ENCODE results near the gene HOXA4. TPM values are rescaled to one million over a fixed set of nuclear protein-coding genes. Genes with fewer than 3 reads are reported as not detected.
A peak's percentile ranks its signal among the peaks of the same experiment; 100 is the strongest.

The HOXA4 gene
- total and polyA plus RNA-seq, 9 donors, result 3.2 to 26.2 (median 22.6) TPM

GRCh38 chr7:27115221-27116026 is 15.1 kb downstream of the HOXA4 start:
- Histone ChIP-seq H3K4me3 (ENCODE audit: low read length) (peak overlapping the region; percentile 13), H3K36me3 (ENCODE audit: control insufficient read depth, insufficient read depth, low read length) (peaks cover 22% of the 10 kb centered on the region), H3K27ac (ENCODE audit: low read length) (peak overlapping the region; percentile 8), H3K27me3 (ENCODE audit: control insufficient read depth, insufficient read depth, low read length) (peaks cover 16% of the 10 kb centered on the region), H3K4me1 (ENCODE audit: control insufficient read depth, insufficient read depth, low read length) (peaks cover 62% of the 10 kb centered on the region), H3K9me3 (replicated peaks; ENCODE audit: control insufficient read depth, low read depth, low read length) (no peaks in the 10 kb centered on the region)
- 72% methylated on average over 38 of the region's 45 CpGs for WGBS (ENCODE audit: insufficient coverage)
- DNase-seq, result no peak

DNA sequence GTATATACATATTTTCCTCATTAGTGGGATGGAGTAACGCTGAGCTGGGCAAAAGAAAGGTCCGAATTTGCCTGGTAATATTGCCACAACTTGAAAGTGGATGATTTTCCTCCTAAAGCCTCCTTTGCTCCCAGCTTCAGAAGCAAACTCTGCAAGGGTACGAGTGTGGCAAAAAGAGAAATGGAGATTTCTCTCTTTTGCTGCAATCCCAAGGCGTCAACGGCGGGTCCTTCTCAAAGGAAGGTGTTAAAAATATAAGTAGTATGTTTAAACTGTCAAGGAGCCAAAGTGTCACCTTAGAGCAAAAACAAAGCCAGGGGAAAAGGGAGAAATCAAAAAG is 15.7 kb downstream of the HOXA4 start:
- peaks cover 61% of the 10 kb centered on the region for H3K4me1 ChIP-seq (ENCODE audit: control insufficient read depth, insufficient read depth, low read length)
- no peak for DNase-seq
- H3K27ac ChIP-seq (ENCODE audit: low read length), result no peak overlapping the region
- no peak overlapping the region for H3K4me3 ChIP-seq (ENCODE audit: low read length)
- H3K9me3 ChIP-seq (replicated peaks; ENCODE audit: control insufficient read depth, low read depth, low read length), result no peaks in the 10 kb centered on the region
- peaks cover 23% of the 10 kb centered on the region for H3K36me3 ChIP-seq (ENCODE audit: control insufficient read depth, insufficient read depth, low read length)
- H3K27me3 ChIP-seq (ENCODE audit: control insufficient read depth, insufficient read depth, low read length), result peaks cover 18% of the 10 kb centered on the region
- 67% methylated on average over 3 of the region's 6 CpGs for WGBS (ENCODE audit: insufficient coverage)

GRCh38 chr7:27113991-27114769 is 16.4 kb downstream of the HOXA4 start:
- no peaks in the 10 kb centered on the region for H3K9me3 ChIP-seq (replicated peaks; ENCODE audit: control insufficient read depth, low read depth, low read length)
- 0% methylated on average over 1 of the region's 26 CpGs for WGBS (ENCODE audit: insufficient coverage)
- H3K27ac ChIP-seq (ENCODE audit: low read length), result peak overlapping the region; percentile 90
- peaks cover 20% of the 10 kb centered on the region for H3K36me3 ChIP-seq (ENCODE audit: control insufficient read depth, insufficient read depth, low read length)
- peaks cover 20% of the 10 kb centered on the region for H3K27me3 ChIP-seq (ENCODE audit: control insufficient read depth, insufficient read depth, low read length)
- DNase-seq, result peak; percentile 64
- H3K4me3 ChIP-seq (ENCODE audit: low read length), result peak overlapping the region; percentile 42
- H3K4me1 ChIP-seq (ENCODE audit: control insufficient read depth, insufficient read depth, low read length), result peaks cover 59% of the 10 kb centered on the region

- Histone ChIP-seq H3K4me3 (ENCODE audit: low read length) (peak overlapping the region; percentile 42), H3K4me1 (ENCODE audit: control insufficient read depth, insufficient read depth, low read length) (peaks cover 58% of the 10 kb centered on the region), H3K9me3 (replicated peaks; ENCODE audit: control insufficient read depth, low read depth, low read length) (no peaks in the 10 kb centered on the region), H3K36me3 (ENCODE audit: control insufficient read depth, insufficient read depth, low read length) (peaks cover 21% of the 10 kb centered on the region), H3K27ac (ENCODE audit: low read length) (peak overlapping the region; percentile 94), H3K27me3 (ENCODE audit: control insufficient read depth, insufficient read depth, low read length) (peaks cover 23% of the 10 kb centered on the region)
- peak; percentile 90 for DNase-seq
- 22% methylated on average over 21 of the region's 57 CpGs for WGBS (ENCODE audit: insufficient coverage)
Observed at GRCh38 chr7:27112955-27113949, 17.3 kb downstream of the HOXA4 start.

GRCh38 chr7:27112361-27112760 is 18.2 kb downstream of the HOXA4 start:
- DNase-seq, result no peak
- peaks cover 29% of the 10 kb centered on the region for H3K27me3 ChIP-seq (ENCODE audit: control insufficient read depth, insufficient read depth, low read length)
- peaks cover 23% of the 10 kb centered on the region for H3K36me3 ChIP-seq (ENCODE audit: control insufficient read depth, insufficient read depth, low read length)
- peak overlapping the region; percentile 94 for H3K27ac ChIP-seq (ENCODE audit: low read length)
- no CpG with 5 or more reads among the region's 4 CpGs for WGBS (ENCODE audit: insufficient coverage)
- peaks cover 54% of the 10 kb centered on the region for H3K4me1 ChIP-seq (ENCODE audit: control insufficient read depth, insufficient read depth, low read length)
- H3K9me3 ChIP-seq (replicated peaks; ENCODE audit: control insufficient read depth, low read depth, low read length), result no peaks in the 10 kb centered on the region
- H3K4me3 ChIP-seq (ENCODE audit: low read length), result no peak overlapping the region

GRCh38 chr7:27111751-27112277 is 18.7 kb downstream of the HOXA4 start:
- Histone ChIP-seq H3K27me3 (ENCODE audit: control insufficient read depth, insufficient read depth, low read length) (peaks cover 29% of the 10 kb centered on the region), H3K36me3 (ENCODE audit: control insufficient read depth, insufficient read depth, low read length) (peaks cover 18% of the 10 kb centered on the region), H3K27ac (ENCODE audit: low read length) (peak overlapping the region; percentile 94), H3K4me1 (ENCODE audit: control insufficient read depth, insufficient read depth, low read length) (peaks cover 48% of the 10 kb centered on the region), H3K4me3 (ENCODE audit: low read length) (no peak overlapping the region), H3K9me3 (replicated peaks; ENCODE audit: control insufficient read depth, low read depth, low read length) (no peaks in the 10 kb centered on the region)
- WGBS (ENCODE audit: insufficient coverage), result no CpG with 5 or more reads among the region's 4 CpGs
- no peak for DNase-seq

DNA sequence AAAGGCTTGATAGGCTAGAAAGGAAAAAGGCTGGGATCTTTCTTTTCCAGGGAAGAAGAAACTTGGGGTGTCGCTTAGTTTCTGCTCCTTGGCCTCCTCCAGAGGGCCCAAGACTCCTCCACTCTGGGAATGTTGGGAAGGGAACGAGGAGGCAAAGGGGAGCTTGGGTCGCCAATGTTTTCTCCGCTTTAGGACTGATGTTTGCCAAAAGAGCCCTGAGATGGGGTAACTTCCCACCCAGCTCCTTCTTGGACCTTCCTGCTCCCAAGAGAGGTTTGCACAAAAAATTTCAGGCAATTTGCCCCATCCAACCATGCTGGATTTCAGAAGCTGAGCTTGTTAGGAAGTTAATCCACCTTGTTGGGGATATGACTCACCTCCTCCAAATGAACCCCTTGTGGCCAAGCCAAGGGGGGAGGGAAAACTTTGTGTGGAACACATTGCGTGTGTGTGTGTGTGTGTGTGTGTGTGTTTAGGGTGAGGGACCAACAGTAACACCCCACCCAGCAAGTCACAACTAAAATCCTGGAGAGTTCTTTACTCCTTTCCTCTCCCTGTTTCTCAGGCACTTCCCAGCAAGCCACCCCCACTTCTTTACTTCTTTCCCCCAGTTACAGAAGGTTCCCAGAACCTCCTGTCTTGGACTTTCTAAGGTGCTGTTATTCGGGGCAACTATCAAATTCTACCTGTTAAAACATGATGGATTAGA is 19.4 kb downstream of the HOXA4 start:
- Histone ChIP-seq H3K27ac (ENCODE audit: low read length) (peak overlapping the region; percentile 94), H3K4me1 (ENCODE audit: control insufficient read depth, insufficient read depth, low read length) (peaks cover 51% of the 10 kb centered on the region), H3K36me3 (ENCODE audit: control insufficient read depth, insufficient read depth, low read length) (peaks cover 18% of the 10 kb centered on the region), H3K9me3 (replicated peaks; ENCODE audit: control insufficient read depth, low read depth, low read length) (no peaks in the 10 kb centered on the region), H3K27me3 (ENCODE audit: control insufficient read depth, insufficient read depth, low read length) (peaks cover 31% of the 10 kb centered on the region), H3K4me3 (ENCODE audit: low read length) (no peak overlapping the region)
- DNase-seq, result peak; percentile 62
- 57% methylated on average over 1 of the region's 6 CpGs for WGBS (ENCODE audit: insufficient coverage)

DNA sequence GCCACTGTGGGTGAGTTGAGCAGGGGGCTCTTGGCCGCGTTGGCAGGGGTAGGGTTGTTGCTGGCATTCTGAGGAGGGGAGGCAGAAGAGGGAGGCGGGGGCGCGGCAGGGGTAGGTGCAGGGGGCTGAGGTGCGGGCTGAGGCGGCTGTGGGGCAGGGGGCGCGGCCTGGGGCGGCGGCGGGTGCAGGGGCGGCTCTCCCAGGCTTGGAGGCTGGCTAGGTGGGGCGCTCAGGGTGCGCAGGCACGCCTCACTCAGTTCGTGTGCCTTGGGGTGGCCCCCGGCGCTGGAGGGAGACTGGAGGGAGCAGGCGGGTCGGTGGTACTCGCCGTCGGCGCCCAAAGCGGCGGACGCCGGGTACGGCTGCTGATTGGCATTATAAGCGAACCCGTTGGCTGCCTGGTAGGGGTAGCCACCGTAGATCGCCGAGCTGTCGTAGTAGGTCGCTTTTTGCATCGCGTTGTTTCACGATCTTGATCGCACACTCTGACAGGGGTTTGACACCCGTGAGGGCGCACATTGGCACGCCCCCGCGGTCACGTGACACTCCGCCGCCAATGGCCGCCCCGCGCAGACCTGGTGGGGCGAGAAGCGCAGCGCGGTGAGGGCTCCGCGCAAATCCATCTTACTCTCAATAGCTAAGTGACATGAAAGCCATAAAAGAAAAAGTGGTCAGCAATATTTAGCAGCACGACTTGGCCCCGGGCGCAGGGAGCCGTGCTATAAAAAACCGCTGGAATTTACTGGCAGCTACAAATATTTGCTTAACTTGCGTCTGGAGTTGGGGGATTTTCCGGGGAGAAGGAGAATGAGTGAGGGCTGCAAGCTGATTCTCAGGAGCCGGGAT is 20.1 kb downstream of the HOXA4 start:
- Histone ChIP-seq H3K27me3 (ENCODE audit: control insufficient read depth, insufficient read depth, low read length) (peaks cover 35% of the 10 kb centered on the region), H3K4me1 (ENCODE audit: control insufficient read depth, insufficient read depth, low read length) (peaks cover 53% of the 10 kb centered on the region), H3K36me3 (ENCODE audit: control insufficient read depth, insufficient read depth, low read length) (peaks cover 14% of the 10 kb centered on the region), H3K27ac (ENCODE audit: low read length) (peak overlapping the region; percentile 94), H3K9me3 (replicated peaks; ENCODE audit: control insufficient read depth, low read depth, low read length) (no peaks in the 10 kb centered on the region), H3K4me3 (ENCODE audit: low read length) (no peak overlapping the region)
- DNase-seq, result peak; percentile 80
- 42% methylated on average over 58 of the region's 66 CpGs for WGBS (ENCODE audit: insufficient coverage)
